Kidney epithelial cell (primary cell): Measurements from ENCODE around the gene PITRM1. TPM values are rescaled to one million over a fixed set of nuclear protein-coding genes. Genes with fewer than 3 reads are reported as not detected.

Source experiments
- DNase-seq: peaks from one replicate; pipeline ENCODE4 v3.0.0-alpha.2; 2010; ENCODE audit warnings: low read depth
- H3K27me3 ChIP-seq: 2 replicates; pipeline ENCODE4 v1.6.0; 2011; ENCODE audit warnings: low read length; ENCODE audit not compliant: control insufficient read depth, insufficient read depth
- H3K36me3 ChIP-seq: 2 replicates; pipeline ENCODE4 v1.5.1; 2011; ENCODE audit warnings: low read length; ENCODE audit not compliant: control insufficient read depth, insufficient read depth
- H3K4me3 ChIP-seq: 2 replicates; pipeline ENCODE4 v1.5.1; 2011; ENCODE audit warnings: low read depth, mild to moderate bottlenecking, control low read depth, low read length
- CTCF ChIP-seq: IDR thresholded peaks from 2 replicates; pipeline ENCODE4 v1.5.1; 2011; ENCODE audit warnings: mild to moderate bottlenecking, moderate library complexity, low read length, control low read depth, inconsistent platforms; ENCODE audit not compliant: insufficient read depth, poor library complexity, severe bottlenecking
- total RNA-seq: library from RNA; depleted of rRNA; stranded (reverse); fragments of >200 nt; gene quantifications from 2 replicates; pipeline ENCODE4 v1.2.3, GENCODE V29; 2015

PITRM1 gene
- total RNA-seq, 1 donor from 2014 or later, result 74.1 TPM

- Histone ChIP-seq H3K36me3 (peaks cover 5% of the 10 kb centered on the region), H3K4me3 (no peak overlapping the region), H3K27me3 (no peaks in the 10 kb centered on the region)
- no peak for DNase-seq
- no peak for TF ChIP-seq CTCF
Observed at GRCh38 chr10:3146289-3146688, 26.3 kb downstream of the PITRM1 start.

GRCh38 chr10:3145366-3145765 lies 27.2 kb downstream of the PITRM1 start:
- H3K4me3 ChIP-seq, result no peak overlapping the region
- no peaks in the 10 kb centered on the region for H3K27me3 ChIP-seq
- H3K36me3 ChIP-seq, result peaks cover 5% of the 10 kb centered on the region
- TF ChIP-seq CTCF, result no peak
- no peak for DNase-seq

- DNase-seq, result no peak
- Histone ChIP-seq H3K27me3 (no peaks in the 10 kb centered on the region), H3K4me3 (no peak overlapping the region), H3K36me3 (peaks cover 9% of the 10 kb centered on the region)
- TF ChIP-seq CTCF, result no peak
Observed at GRCh38 chr10:3143791-3144434, 28.7 kb downstream of the PITRM1 start.

GRCh38 chr10:3143366-3143765 lies 29.2 kb downstream of the PITRM1 start:
- H3K27me3 ChIP-seq, result no peaks in the 10 kb centered on the region
- no peak overlapping the region for H3K4me3 ChIP-seq
- no peak for DNase-seq
- TF ChIP-seq CTCF, result no peak
- H3K36me3 ChIP-seq, result peaks cover 9% of the 10 kb centered on the region

GRCh38 chr10:3142146-3142875 lies 30.3 kb downstream of the PITRM1 start:
- H3K36me3 ChIP-seq, result peaks cover 9% of the 10 kb centered on the region
- H3K4me3 ChIP-seq, result no peak overlapping the region
- no peaks in the 10 kb centered on the region for H3K27me3 ChIP-seq
- DNase-seq, result no peak
- TF ChIP-seq CTCF, result no peak
